Adipocyte (in vitro differentiated cells): ENCODE data around the gene CHIC1.
"Not testable (repeated sequence)": the region's sequence is repeated elsewhere in the genome, so short reads cannot be mapped to it uniquely, and the experiment has no call there.

ENCODE experiments used
- DNase-seq: peaks from one replicate; pipeline ENCODE4 v3.0.0-alpha.2; 2015; ENCODE audit warnings: low read depth
- H3K27me3 ChIP-seq: replicated peaks from 2 replicates; pipeline ENCODE4 v1.7.0; 2013; ENCODE audit warnings: mild to moderate bottlenecking, low read length, moderate library complexity; ENCODE audit not compliant: control insufficient read depth, insufficient read depth
- H3K36me3 ChIP-seq: 2 replicates; pipeline ENCODE4 v1.7.0; 2013; ENCODE audit warnings: low read length, mild to moderate bottlenecking, moderate library complexity; ENCODE audit not compliant: control insufficient read depth, insufficient read depth, severe bottlenecking
- H3K4me1 ChIP-seq: 2 replicates; pipeline ENCODE4 v1.7.0; 2013; ENCODE audit warnings: mild to moderate bottlenecking, low read length, moderate library complexity; ENCODE audit not compliant: control insufficient read depth, insufficient read depth
- H3K4me3 ChIP-seq: 2 replicates; pipeline ENCODE4 v1.7.0; 2013; ENCODE audit warnings: mild to moderate bottlenecking, low read length, moderate library complexity
- H3K9ac ChIP-seq: 2 replicates; pipeline ENCODE4 v1.7.0; 2013; ENCODE audit warnings: mild to moderate bottlenecking, low read length, moderate library complexity
- H3K9me3 ChIP-seq: 2 replicates; pipeline ENCODE4 v1.7.0; 2013; ENCODE audit warnings: mild to moderate bottlenecking, low read length, moderate library complexity; ENCODE audit not compliant: control insufficient read depth

CHIC1 gene

GRCh38 chrX:73597758-73598157 lies 34.8 kb downstream of the CHIC1 start:
- not testable (repeated sequence) for H3K36me3 ChIP-seq, H3K9me3 ChIP-seq, H3K27me3 ChIP-seq, H3K4me3 ChIP-seq, DNase-seq, H3K4me1 ChIP-seq, H3K9ac ChIP-seq

GRCh38 chrX:73615022-73615421 lies 52.0 kb downstream of the CHIC1 start:
- DNase-seq: no peak
- H3K4me1 ChIP-seq: no peaks in the 10 kb centered on the region
- H3K27me3 ChIP-seq: no peaks in the 10 kb centered on the region
- no peaks in the 10 kb centered on the region for H3K36me3 ChIP-seq
- no peak overlapping the region for H3K9ac ChIP-seq
- H3K4me3 ChIP-seq: no peak overlapping the region
- peaks cover 29% of the 10 kb centered on the region for H3K9me3 ChIP-seq

- not testable (repeated sequence) for H3K4me1 ChIP-seq, DNase-seq, H3K27me3 ChIP-seq, H3K36me3 ChIP-seq, H3K9ac ChIP-seq, H3K4me3 ChIP-seq
- H3K9me3 ChIP-seq: peaks cover 42% of the 10 kb centered on the region
Observed at GRCh38 chrX:73641669-73642068, 78.7 kb downstream of the CHIC1 start.

- no peaks in the 10 kb centered on the region for H3K4me1 ChIP-seq
- H3K27me3 ChIP-seq: no peaks in the 10 kb centered on the region
- H3K9ac ChIP-seq: no peak overlapping the region
- H3K9me3 ChIP-seq: peaks cover 51% of the 10 kb centered on the region
- no peak overlapping the region for H3K4me3 ChIP-seq
- DNase-seq: no peak
- no peaks in the 10 kb centered on the region for H3K36me3 ChIP-seq
Observed at GRCh38 chrX:73647212-73647611, 84.2 kb downstream of the CHIC1 start.

- H3K4me3 ChIP-seq: no peak overlapping the region
- peaks cover 57% of the 10 kb centered on the region for H3K9me3 ChIP-seq
- DNase-seq: no peak
- H3K36me3 ChIP-seq: no peaks in the 10 kb centered on the region
- H3K4me1 ChIP-seq: no peaks in the 10 kb centered on the region
- no peaks in the 10 kb centered on the region for H3K27me3 ChIP-seq
- no peak overlapping the region for H3K9ac ChIP-seq
Observed at GRCh38 chrX:73647632-73648322, 84.8 kb downstream of the CHIC1 start.

GRCh38 chrX:73661322-73661721 lies 98.3 kb downstream of the CHIC1 start:
- not testable (repeated sequence) for DNase-seq, H3K4me3 ChIP-seq, H3K27me3 ChIP-seq, H3K4me1 ChIP-seq, H3K36me3 ChIP-seq, H3K9ac ChIP-seq
- H3K9me3 ChIP-seq: peaks cover 38% of the 10 kb centered on the region

GRCh38 chrX:73668779-73669178 lies 105.8 kb downstream of the CHIC1 start:
- H3K4me1 ChIP-seq: no peaks in the 10 kb centered on the region
- H3K9me3 ChIP-seq: peaks cover 15% of the 10 kb centered on the region
- H3K27me3 ChIP-seq: no peaks in the 10 kb centered on the region
- no peaks in the 10 kb centered on the region for H3K36me3 ChIP-seq
- H3K9ac ChIP-seq: no peak overlapping the region
- no peak for DNase-seq
- H3K4me3 ChIP-seq: no peak overlapping the region

- H3K4me1 ChIP-seq: peaks cover 5% of the 10 kb centered on the region
- H3K9me3 ChIP-seq: peaks cover 4% of the 10 kb centered on the region
- H3K36me3 ChIP-seq: no peaks in the 10 kb centered on the region
- H3K9ac ChIP-seq: no peak overlapping the region
- DNase-seq: no peak
- no peak overlapping the region for H3K4me3 ChIP-seq
- peaks cover 4% of the 10 kb centered on the region for H3K27me3 ChIP-seq
Observed at GRCh38 chrX:73681408-73681807, 118.4 kb downstream of the CHIC1 start.

- H3K27me3 ChIP-seq: peaks cover 4% of the 10 kb centered on the region
- no peak overlapping the region for H3K9ac ChIP-seq
- DNase-seq: peak; percentile 15
- no peaks in the 10 kb centered on the region for H3K36me3 ChIP-seq
- H3K4me1 ChIP-seq: peaks cover 5% of the 10 kb centered on the region
- no peak overlapping the region for H3K4me3 ChIP-seq
- H3K9me3 ChIP-seq: peaks cover 7% of the 10 kb centered on the region
Observed at GRCh38 chrX:73683236-73683859, 120.4 kb downstream of the CHIC1 start.

GRCh38 chrX:73707014-73707413 lies 144.0 kb downstream of the CHIC1 start:
- DNase-seq, H3K27me3 ChIP-seq, H3K4me1 ChIP-seq, H3K9ac ChIP-seq, H3K36me3 ChIP-seq, H3K4me3 ChIP-seq: not testable (repeated sequence)
- peaks cover 43% of the 10 kb centered on the region for H3K9me3 ChIP-seq

- Histone ChIP-seq H3K4me3 (no peak overlapping the region), H3K36me3 (no peaks in the 10 kb centered on the region), H3K27me3 (peaks cover 22% of the 10 kb centered on the region), H3K9me3 (peaks cover 25% of the 10 kb centered on the region), H3K4me1 (no peaks in the 10 kb centered on the region), H3K9ac (no peak overlapping the region)
- DNase-seq: no peak
Observed at GRCh38 chrX:73728602-73729001, 165.6 kb downstream of the CHIC1 start.
